Renal cortical epithelial cell (primary cell): Measurements from ENCODE around the gene SBF2. TPM values are rescaled to one million over a fixed set of nuclear protein-coding genes. Genes with fewer than 3 reads are reported as not detected.

Source experiments
- DNase-seq: peaks from one replicate; pipeline ENCODE4 v3.0.0-alpha.2; 2011; ENCODE audit warnings: low read depth
- total RNA-seq: library from RNA; depleted of rRNA; stranded (reverse); fragments of >200 nt; gene quantifications from 2 replicates; pipeline ENCODE4 v1.2.3, GENCODE V29; 2014

The SBF2 gene
- total RNA-seq, 1 donor from 2014 or later: 51.4 TPM

DNA sequence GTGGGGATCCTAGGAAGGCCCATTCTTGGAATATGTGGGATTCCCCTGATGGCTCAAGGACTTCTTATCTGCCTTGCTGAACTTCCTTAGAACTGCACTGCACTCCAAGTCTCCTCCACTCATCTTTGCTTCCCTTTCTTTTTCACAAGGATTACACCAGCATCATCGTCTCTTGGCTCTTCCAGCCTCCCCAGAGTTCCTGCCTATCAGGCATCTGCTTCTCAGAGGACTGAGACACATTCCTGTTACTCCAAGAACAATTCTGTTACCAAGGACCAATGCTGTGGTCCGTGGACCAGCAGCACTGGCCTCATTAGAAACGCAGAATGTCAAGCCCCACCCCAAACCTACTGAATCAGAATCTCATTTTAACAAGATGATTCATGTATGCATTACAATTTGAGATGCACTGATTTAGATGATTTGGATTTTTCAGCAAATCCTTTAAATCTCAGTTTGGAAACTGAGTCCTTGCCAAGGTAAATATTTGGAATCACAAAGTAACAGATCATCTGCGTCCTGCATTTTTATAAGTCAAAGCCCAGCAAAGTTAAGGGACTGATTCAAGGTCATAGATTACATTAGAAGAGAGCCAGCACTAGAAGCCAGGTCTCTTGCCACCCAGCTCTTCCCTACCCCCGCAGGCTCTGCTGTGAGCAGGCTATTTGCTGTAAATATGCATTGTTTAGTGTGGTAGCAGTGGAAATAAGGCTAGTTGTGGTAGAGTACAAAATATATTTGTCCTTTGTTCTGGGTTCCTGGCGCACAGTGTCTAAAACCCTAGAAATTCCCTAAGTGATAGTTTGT, 519.2 kb downstream of the SBF2 start:
- peak; percentile 49 for DNase-seq

DNA sequence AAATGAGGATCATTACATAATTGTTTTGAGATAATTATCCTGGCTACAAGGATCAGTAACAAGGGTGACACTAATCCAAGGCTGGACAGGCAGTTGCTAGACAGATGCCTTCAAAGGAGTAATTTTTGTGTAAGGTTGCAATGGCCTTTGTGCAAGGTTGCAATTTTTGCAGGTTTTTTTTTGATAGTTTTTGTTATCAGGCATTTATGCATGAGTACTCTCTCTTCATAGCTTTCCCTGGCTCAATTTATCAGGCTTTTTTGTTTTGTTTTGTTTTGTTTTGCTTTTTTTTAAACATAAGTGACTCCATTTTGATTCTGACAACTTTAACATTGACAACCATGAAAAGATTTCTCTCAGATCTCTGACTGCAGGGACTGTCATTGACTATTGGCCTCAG, 519.9 kb downstream of the SBF2 start:
- DNase-seq: no peak

DNA sequence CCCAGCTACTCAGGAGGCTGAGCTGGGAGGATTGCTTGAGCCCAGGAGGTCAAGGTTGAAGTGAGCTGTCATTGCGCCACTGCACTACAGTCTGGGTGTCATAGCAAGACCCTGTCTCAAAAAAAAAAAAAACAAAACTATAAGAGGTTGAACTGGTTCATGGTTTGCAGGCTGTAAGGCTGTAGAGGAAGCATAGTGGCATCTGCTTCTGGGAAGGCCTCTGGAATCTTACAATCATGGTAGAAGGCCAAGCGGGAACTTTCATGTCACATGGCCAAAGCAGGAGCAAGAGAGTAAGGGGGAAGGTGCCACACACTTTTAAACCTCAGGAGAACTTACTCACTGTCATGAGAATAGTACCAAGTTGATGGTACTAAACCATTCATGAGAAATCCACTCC, 520.5 kb downstream of the SBF2 start:
- no peak for DNase-seq

DNA sequence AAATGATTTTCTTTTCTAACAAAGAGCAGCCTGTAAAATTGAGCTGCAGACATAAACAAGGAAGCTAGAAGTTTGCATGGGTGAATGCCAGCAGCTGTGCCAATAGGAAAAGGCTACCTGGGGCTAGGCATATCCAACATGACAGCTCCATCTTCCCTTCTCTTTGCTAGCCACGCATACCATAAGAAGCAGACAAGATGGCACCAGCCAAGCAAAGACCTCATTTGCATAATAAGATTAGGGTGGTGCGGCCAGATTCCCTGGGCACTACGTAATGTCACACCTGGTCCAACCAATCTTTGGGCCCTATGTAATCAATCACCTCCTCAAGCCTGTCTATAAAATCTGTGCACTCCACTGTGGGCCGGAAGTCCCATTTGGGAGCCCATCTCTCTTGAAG, 521.8 kb downstream of the SBF2 start:
- DNase-seq: no peak

DNA sequence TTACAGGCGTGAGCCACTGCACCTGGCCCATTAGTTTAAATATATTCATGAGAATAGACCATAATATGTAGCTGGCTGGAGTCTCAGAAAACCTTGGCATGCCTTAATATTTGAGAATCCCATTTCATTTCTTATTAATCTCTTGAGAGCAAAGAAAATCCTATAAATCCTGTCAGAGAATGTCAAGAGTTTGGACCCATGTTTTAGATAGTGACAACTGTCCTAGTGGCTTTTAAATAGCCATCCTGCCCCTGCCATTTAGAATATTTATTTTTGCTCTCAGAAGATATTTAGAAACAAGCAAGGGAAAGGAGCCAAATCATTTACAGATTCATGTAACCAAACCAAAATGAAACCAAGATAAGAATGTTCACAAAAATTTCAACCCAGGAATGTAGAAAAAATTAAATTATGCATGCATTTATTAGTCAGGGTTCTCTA, 522.9 kb downstream of the SBF2 start:
- DNase-seq: no peak

DNA sequence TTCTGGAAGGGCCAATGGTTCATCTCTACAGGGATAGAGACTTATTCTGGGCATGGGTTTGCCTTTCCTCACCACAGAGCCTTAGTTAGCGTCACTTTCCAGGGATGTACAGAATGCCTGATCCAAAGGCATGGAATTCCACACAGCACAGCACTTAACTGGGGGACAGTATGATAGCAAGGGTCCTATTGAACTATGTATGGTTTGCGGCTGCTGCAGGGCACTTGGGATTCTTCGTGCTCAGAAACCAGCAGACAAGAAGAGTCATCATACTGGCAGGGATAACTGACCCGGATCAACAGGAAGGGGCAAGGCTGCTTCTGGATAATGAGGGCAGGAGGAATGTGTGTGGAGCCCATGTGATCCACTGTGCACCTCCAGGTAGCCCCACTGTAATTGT, 524.4 kb downstream of the SBF2 start:
- no peak for DNase-seq

DNA sequence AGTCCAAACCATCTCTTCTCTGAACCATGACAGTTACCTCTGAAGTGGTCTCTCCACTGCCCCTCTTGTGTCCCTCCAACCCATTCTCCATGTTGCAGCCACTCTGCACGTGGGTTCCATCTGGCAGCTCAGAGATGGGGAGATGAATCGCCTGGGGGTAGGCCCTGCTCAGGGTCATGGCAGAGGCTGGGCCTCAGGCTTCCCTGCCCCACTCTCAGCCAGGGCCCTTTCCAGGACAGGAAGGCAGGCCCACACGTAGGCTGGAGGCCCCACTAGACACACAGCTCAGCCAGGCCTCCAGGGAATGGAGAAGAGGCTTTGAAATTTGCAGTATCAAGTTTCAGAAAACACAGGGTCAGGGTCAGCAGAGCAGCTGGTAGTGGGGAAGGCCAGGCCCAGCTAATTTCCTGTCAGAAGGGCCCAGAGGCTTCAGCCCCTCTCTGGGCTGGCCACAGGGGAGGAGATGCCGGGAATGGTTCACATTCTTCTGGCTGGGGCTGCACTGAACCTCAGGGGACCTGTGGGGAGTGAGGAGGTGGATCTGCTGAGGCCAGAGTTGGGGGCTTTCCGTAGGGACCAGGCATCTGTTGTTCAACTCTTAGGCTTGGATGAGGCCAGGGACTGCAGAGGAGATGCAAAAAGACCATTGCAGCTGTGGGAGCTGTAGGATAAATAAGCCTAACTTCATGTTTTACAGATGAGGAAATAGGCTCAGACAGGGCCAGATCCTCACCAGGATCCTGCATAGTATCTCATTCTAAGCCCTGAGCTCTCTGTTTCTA, 528.5 kb downstream of the SBF2 start:
- peak; percentile 76 for DNase-seq

DNA sequence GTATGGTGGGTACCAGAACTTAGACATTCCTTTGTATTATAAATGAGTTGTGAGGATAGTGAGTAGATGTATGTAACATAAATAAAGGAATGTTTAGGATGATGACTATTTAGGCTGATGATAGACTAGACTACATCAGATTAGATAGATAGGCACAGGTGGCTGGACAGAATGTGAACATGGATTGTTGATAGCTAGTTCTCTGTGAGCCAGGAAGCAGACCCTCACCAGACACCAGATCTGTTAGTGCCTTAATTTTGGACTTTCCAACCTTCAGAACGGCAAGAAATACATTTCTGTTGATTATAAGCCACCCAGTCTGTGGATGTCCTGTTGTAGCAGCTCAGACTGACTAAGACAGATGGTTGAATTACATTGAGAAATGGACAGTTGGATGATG, 530.7 kb downstream of the SBF2 start:
- DNase-seq: no peak

DNA sequence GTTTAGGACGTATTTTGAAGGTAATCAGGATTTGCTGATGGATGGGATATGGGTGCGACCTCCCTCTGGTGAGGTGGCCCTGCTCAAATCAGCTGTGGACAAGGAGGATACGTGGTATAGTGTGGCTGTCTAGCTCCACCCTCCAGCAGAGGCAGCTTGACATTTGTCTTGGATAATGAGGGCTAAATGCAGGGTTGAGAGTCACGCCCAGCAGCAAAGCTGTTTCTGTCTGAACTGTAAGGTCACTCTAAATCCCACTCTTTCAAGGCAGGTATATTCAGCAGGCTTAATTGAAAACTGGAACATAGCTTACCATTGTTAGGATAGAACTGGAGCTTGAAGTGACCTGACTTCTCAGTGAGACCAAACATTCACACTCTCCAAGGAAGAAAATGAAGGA, 531.5 kb downstream of the SBF2 start:
- no peak for DNase-seq

DNA sequence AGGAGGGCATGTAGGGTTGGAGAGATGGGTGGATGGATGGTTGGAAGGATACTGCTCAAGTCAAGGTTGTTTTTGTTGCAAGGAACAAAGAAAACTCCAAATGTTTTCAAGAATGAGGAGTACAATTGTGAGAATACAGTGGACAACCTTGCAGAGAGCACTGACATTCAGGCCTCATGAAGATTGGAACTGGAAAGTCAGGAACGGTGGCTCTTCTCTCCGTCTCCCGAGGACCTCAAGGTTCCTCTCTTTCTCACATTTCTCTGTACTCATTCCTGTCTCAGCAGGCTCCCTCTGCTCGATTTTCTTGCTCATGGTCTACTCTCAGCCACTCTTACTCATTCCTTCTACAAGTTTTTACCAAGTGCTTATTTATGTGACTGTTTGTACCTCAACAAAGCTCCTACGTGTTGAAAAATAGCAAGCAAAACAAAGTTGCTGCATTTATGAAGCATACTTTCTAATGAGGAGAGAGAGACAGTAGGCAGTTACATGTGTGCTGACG, 532.5 kb downstream of the SBF2 start:
- no peak for DNase-seq

DNA sequence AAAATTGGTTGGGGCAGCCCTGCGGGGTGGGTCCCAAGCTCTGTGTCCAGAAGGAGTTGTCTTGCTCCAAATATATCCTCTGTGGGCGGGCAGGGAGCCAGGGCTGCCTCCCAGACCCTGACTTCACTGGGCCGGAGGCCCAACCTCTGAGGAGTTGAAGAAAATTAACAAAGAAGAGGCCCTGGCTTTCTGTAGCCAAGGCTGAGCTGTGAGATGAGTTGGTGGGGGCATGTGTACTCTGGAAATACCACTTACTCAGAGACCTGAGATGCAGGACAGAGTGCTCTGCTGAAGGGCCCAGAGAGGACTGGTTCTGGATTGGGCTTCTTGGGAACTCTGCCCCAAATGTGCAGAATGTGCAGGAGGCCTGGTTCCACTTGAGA, 533.8 kb downstream of the SBF2 start:
- peak; percentile 61 for DNase-seq

DNA sequence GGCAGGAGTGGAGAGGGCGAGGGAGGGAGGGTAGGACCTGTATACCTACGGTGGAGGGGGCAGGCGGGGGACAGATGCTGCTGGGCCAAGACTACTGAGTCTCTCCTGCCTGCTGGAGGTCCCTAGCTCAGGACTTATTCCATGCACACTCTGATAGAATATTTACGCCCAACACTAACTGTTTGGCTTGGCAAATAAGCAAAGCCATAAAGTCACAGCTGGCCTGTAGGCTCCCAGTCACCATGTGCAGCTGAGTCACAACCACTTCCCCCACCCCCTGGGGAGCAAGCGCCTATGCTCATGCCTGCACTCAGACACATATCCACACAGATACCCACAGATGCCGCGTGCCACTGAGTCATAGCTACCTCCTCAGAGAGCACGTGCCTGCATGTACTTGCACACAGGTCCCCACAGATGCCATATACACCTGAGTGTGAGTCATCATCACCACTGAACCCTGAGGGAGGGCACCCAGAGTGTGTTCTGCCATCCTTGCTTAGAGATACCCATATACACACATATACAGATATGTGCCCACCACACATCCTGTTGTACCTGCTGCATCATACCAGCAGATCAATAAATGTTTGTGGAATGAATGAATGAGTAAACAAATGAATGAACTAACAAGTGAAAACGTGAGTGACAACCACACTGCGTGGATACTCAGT, 534.4 kb downstream of the SBF2 start:
- peak; percentile 100 for DNase-seq

DNA sequence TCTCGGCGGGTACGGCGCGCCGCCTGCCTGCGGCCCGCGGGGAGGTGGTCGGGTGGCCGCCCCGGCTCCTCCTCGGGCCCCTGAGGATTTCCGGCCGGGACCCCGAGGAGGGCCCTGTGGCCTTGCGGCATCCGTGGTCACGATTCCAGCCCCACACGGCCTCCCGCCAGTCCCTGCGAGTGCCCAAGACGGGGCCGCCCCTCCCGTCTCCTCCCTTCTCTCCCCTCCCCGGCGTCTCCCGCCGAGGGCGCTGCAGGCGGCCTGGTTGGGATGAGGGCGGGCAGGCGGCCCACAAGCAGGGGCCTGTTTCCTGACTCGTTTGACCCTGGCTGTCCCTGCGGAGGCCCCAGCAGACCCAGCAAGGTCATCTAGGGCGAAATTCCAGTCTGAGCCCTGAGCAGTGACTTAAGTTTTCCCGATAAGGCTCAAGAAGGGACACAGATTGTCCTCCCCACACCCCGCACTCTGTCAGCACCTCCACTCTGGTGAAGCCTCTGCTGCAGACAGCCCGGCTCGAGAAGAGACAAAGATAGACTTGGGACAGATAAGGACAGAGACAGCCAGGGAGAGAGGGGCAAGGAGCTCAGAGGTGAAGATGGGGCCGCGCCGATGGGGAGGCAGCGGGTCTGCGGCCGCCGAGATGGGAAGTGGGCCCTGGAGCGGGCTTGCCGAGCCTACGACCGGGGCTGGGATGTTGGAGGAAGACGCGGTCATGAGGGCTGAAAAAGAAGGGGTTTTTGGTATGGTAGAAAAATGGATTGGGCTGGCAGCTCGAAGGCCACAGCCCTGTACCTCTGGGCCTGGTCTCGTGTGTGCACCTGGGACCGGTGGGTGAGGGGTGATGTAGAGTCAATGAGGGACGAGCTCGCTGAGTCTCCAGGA, 535.1 kb downstream of the SBF2 start:
- DNase-seq: peak; percentile 36

DNA sequence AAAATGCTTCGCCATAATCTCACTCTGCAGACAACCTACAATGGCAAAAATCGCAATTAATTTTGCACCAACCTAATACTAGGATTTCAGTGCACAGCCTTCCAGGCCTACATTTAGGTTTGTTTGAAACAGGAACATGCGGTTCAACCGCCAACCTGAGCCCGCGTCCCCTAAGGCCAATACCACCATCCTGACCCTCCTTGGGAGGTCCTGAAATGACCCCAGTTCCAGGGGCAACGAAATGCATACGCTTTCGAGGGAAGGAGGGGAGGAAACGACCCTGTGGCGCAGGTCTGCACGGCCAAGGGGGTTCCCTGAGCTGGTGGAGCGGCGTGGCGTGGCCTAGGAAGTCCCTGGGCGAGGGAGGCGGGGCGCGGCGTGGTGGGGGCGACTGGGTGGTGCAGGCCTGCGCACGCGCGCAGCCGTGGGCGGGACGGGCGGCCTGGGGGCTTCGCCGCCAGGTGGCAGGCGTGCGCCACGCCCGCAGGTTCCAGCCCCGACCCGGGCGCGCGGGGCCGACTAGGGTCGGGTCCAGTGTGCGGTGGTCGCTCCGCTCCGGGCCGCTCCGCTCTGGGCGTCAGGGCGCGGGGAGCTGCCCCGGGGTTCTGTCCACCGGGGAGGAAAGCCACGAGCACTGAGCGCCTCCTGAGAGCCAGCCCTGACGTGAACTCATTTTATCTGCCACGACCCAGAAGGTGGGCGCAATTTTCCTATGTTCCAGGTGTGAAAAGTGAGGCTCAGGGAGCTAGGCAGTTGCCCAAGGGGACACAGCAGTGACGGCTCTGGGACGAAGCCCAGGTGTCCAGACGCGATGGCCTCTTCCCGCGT, 536.0 kb downstream of the SBF2 start:
- peak; percentile 25 for DNase-seq

DNA sequence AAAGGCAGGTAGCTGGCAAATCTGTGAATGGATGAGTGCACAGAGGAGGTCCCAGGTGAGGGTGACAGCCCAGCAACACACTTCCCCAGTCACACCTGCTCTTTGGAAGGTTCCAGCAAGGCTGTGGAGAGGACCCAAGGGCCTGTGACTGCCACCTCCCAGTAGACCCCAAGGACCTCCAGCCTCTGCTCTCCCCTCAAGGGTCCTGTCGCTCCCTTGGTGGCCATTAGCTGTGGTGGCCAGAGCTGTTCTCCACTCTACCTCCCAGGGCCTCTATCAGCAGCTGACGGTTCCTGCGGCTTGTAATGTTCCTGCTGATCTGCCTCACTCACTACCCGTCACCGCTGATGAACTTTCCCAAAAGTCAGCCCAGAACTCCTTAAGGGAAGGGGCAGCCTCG, 537.1 kb downstream of the SBF2 start:
- DNase-seq: no peak

DNA sequence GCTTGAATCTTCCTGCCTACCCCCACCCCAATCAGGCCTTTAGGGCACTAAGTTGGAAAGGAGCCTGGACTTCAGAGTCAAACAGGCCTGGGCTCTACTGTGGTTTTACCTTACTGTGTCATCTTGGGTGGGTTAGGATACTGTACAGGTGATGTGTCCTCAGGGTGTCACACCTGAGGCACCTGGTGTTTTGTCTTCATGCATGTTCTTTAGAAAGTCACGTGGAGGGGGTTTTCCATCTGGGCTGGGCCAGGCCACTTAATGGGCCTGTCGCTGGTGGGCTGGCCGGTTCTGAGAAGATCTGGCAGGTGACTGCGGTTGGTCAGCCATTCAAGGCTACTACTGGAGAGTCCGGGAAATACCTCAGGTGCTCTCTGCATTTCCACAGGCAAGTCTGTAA, 537.6 kb downstream of the SBF2 start:
- DNase-seq: peak; percentile 9

DNA sequence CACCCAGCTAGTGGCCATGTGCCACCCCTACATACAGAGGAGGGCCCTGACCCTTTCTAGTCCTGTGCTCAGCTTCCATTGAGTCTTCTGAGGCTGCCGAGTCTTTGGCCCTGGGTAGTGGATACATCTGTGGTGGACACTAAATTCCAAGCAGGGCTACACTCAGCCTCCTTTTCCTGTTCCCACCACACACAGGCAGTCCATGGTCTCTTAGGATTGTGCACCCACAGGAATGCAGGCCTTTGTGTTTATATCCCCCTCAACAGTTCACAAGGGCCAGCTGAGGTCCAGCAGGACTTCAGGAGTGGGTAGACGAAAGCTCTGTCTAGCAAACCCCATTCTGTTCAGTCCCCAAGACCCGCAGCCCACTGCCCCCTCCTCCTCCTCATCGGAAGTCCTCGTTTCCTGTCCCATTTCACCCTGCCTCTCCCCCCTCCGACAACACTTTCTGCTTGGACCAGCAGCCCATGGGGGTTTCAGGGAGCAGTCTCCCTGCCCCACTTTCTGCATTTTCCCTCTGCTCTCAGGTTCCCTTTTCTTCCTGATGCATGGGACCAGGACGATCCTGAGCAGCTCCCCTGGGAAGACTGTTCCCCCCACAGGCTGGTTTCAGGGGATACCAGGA, 538.3 kb downstream of the SBF2 start:
- peak; percentile 83 for DNase-seq

DNA sequence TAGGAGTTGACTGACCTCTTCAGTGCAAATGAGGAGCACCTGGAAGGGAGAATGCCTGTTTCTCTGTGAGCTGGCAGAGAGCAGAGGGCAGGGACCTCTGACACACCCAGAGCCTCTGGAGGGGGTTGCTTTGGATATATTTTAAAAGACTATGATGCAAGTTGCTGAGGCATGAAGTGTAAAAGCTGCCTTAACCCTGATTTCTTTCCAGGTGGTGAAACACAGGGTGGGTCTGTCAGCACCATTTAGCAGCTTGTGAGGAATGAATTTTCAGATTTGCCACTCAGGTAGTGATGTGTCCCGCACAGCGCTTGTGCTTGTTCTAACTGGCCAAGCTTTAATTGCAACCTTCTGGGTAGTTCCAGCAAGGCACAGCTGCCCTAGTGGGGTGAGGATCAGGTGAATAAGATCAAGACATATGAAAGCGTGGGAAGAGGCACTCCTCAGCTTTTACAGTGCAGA, 540.0 kb downstream of the SBF2 start:
- DNase-seq: peak; percentile 85

DNA sequence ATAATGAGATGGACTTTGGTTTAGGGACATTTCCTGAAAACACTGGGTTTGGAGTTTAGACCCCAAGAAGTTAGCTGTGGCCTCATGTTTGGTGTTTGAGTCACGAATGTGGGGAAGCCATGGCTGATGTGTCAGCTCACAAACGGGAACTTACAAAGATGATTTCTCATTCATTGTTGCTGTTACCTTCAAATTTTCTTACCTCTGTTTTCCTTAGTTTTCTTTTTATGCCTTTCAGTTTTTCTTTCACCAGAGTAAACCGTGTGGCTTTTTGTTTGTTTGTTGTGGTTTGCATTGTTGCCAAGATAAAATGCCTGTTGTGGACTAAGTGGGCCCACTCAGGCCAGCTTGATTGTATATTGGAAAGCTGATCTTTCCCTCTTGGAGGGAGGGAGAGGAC, 541.0 kb downstream of the SBF2 start:
- DNase-seq: peak; percentile 90

DNA sequence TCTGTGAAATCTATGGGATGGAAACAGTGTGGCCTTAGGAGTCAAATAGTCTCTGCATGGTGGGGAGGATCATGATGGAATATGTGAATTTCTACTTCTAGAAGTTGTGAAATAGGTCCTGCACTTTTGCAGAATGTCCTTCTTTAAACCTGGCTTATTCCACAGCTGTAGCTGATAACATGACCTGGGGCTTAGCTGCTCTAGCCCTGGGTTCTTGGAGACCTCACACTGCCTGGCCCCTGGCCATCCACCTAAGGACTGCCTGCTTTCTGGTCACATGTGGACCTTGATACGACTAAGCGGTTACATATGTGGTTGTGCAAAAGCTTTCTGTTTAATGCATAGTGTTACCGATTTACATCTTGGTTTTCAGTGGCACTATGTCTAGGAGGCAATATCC, 541.9 kb downstream of the SBF2 start:
- DNase-seq: peak; percentile 30
